ENCODE results near the gene TNNT1. TPM values are rescaled to one million over a fixed set of nuclear protein-coding genes. Genes with fewer than 3 reads are reported as not detected.
"Not testable (repeated sequence)": the region's sequence is repeated elsewhere in the genome, so short reads cannot be mapped to it uniquely, and the experiment has no call there.

Gene TNNT1
- total RNA-seq, 6 donors from 2014 or later = 1.3 to 31.2 (median 2.4) TPM; not detected in 1

DNA sequence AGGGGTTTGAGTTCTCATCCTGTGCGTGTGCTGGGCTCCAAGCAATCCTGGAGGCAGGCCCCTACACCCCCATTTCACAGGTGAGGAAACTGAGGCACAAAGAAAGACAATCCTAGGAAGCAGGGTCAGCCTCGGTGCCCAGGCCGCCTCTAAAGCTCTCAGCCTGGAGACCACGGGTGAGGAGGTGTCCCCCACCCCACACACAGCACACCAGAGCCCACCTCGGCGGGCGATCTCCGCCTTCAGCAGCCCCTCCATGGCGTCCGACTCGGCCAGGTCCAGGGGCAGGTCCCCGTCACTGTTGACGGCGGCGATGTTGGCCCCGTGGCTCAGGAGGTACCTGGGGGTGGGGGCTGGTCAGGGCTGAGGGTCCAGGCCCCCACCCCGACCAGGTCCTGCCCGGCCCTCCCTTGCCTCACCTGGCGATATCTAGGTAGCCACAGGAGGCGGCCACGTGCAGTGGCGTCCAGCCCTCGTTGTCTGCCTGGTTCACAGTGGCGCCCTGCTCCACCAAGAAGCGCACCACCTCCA, 36.7 kb downstream of the TNNT1 start:
- Histone ChIP-seq H3K4me1 (peaks cover 31 to 45% (median 40%) of the 10 kb centered on the region in 4 donors), H3K4me3 (no peak overlapping the region), H3K9me3 (no peaks in the 10 kb centered on the region), H3K36me3 (peaks cover 0 to 36% (median 18%) of the 10 kb centered on the region in 4 donors), H3K27me3 (no peaks in the 10 kb centered on the region), H3K27ac (peak overlapping the region; percentile 59 to 92 (median 80))
- DNase-seq (peak in 1 of 2 donors; percentile 66), ATAC-seq (ENCODE audit: low FRiP score in 2 of 2) (no peak)
- no peak for TF ChIP-seq POLR2AphosphoS5 (IDR thresholded peaks at IDR 0.05)
- TF ChIP-seq, protein P1, sequence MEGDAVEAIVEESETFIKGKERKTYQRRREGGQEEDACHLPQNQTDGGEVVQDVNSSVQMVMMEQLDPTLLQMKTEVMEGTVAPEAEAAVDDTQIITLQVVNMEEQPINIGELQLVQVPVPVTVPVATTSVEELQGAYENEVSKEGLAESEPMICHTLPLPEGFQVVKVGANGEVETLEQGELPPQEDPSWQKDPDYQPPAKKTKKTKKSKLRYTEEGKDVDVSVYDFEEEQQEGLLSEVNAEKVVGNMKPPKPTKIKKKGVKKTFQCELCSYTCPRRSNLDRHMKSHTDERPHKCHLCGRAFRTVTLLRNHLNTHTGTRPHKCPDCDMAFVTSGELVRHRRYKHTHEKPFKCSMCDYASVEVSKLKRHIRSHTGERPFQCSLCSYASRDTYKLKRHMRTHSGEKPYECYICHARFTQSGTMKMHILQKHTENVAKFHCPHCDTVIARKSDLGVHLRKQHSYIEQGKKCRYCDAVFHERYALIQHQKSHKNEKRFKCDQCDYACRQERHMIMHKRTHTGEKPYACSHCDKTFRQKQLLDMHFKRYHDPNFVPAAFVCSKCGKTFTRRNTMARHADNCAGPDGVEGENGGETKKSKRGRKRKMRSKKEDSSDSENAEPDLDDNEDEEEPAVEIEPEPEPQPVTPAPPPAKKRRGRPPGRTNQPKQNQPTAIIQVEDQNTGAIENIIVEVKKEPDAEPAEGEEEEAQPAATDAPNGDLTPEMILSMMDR (IDR thresholded peaks at IDR 0.05) = no peak
- TF ChIP-seq POLR2A (IDR thresholded peaks at IDR 0.05) = no peak
- no peak for TF ChIP-seq EP300 (IDR thresholded peaks at IDR 0.05)
- 86 to 97% methylated on average over 1 to 20 of the region's 25 CpGs for WGBS, 2 donors

DNA sequence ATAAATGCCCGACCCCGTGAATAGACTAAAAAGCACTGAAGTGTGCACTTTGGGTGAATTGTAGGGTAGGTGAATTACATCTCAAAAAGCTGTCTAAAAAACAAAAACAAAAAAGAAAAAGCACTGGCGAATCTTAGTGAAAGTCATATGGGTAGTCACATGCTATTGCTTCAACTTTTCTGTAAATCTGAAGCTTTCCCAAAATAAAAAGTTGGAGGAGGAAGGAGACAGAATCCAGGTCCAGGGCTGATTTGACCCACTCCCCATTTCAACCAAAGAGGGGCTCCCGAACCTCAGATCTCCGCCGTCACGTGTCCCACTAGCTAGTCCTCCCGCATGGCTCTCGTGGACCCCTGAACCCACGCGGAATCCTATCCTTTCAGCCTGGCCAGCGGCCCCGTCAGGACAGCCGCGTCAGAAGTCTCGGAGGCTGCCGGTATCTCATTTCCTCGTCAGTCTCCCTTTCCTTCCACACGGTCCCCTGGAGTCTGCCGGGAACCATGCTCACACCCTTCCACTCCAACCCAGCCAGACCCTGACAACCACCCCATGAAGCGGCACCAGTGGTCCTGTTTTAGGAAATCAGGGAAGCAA, 37.7 kb downstream of the TNNT1 start:
- H3K36me3 ChIP-seq = peaks cover 0 to 43% (median 18%) of the 10 kb centered on the region in 4 donors

DNA sequence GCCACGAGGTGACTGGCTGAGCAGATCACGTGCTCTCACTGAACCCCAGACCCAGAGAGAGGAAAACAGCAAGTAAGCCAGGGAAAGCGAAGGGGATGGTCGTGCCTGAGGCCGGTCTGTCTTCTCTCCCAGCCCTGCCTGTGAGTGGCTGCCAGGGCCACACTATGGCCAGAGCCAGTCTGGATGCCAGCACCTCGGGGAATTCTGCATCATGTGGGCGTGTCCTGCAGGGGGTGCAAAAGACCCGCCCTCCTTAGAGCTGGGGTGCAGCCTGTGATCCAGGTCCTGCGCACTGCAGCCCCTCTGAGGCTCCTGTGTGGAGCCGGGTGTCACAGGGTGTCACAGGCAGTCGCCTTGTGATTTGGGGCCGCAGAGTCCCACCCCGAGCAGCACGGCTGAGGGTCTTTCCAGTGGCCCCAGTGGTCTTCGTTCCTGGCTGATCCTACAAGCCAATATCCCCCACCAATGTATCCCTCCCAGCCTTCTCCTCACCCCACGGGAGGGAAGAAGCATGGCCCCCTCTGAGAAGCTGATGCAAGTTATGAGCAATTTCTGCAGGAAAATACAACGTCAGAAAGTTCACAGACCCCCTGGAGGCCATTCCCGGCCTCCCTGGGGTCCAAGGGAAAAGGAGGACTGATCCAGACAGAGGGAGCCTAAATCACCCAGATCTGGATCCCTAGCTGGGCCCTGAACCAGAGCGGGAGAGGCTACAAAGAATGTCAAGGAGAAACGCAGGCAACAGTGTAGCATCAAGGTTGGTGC, 39.3 kb downstream of the TNNT1 start:
- no peak overlapping the region for H3K4me3 ChIP-seq
- peaks cover 0 to 50% (median 18%) of the 10 kb centered on the region in 4 donors for H3K36me3 ChIP-seq
- H3K27me3 ChIP-seq = no peaks in the 10 kb centered on the region
- ATAC-seq (ENCODE audit: low FRiP score in 2 of 2) (no peak), DNase-seq (peak in 1 of 2 donors; percentile 56)
- TF ChIP-seq, protein P1 (IDR thresholded peaks at IDR 0.05) = no peak
- WGBS, 2 donors = 91 to 94% methylated on average over 13 to 20 of the region's 20 CpGs
- peaks cover 16 to 25% (median 20%) of the 10 kb centered on the region in 4 donors for H3K4me1 ChIP-seq
- H3K27ac ChIP-seq = no peak overlapping the region
- no peaks in the 10 kb centered on the region for H3K9me3 ChIP-seq

More for the DNA sequence above, 37.7 kb downstream of the TNNT1 start:
- no peak for ATAC-seq (ENCODE audit: low FRiP score in 2 of 2)
- DNase-seq = peak in 1 of 2 donors; percentile 39
- no peaks in the 10 kb centered on the region for H3K9me3 ChIP-seq
- WGBS, 2 donors = 83 to 85% methylated on average over 21 of the region's 21 CpGs
- H3K27me3 ChIP-seq = no peaks in the 10 kb centered on the region
- peak overlapping the region in 3 of 4 donors; percentile 6 to 92 (median 27) for H3K27ac ChIP-seq
- TF ChIP-seq POLR2A (IDR thresholded peaks at IDR 0.05) = no peak
- H3K4me3 ChIP-seq = no peak overlapping the region
- H3K4me1 ChIP-seq = peaks cover 31 to 41% (median 36%) of the 10 kb centered on the region in 4 donors

DNA sequence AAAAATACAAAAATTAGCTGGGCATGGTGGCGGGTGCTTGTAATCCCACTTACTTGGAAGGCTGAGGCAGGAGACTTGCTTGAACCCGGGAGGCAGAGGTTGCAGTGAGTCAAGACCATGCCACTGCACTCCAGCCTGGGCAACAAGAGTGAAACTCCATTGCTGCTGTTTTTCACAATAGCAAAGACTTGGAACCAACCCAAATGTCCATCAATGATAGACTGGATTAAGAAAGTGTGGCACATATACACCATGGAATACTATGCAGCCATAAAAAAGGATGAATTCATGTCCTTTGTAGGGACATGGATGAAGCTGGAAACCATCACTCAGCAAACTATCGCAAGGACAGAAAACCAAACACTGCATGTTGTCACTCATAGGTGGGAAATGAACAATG, 41.8 kb downstream of the TNNT1 start:
- 94 to 98% methylated on average over 3 of the region's 3 CpGs for WGBS, 2 donors

GRCh38 chr19:55106591-55106990, 42.4 kb downstream of the TNNT1 start:
- H3K9me3 ChIP-seq = peaks cover 0 to 4% (median 0%) of the 10 kb centered on the region in 4 donors
- no peaks in the 10 kb centered on the region for H3K27me3 ChIP-seq
- H3K4me3 ChIP-seq = no peak overlapping the region
- no peak for DNase-seq
- no peaks in the 10 kb centered on the region for H3K4me1 ChIP-seq
- no peak overlapping the region for H3K27ac ChIP-seq
- no peak for ATAC-seq (ENCODE audit: low FRiP score in 2 of 2)
- WGBS, 2 donors = 88 to 92% methylated on average over 4 to 6 of the region's 6 CpGs
- TF ChIP-seq POLR2A (IDR thresholded peaks at IDR 0.05) = no peak
- TF ChIP-seq POLR2AphosphoS5 (IDR thresholded peaks at IDR 0.05) = no peak
- TF ChIP-seq, protein P1 (IDR thresholded peaks at IDR 0.05) = no peak
- no peak for TF ChIP-seq EP300 (IDR thresholded peaks at IDR 0.05)
- peaks cover 3 to 59% (median 28%) of the 10 kb centered on the region in 4 donors for H3K36me3 ChIP-seq

More for the DNA sequence above, 41.8 kb downstream of the TNNT1 start:
- not testable (repeated sequence) for ATAC-seq (ENCODE audit: low FRiP score in 2 of 2); H3K27me3 ChIP-seq; H3K4me1 ChIP-seq; H3K4me3 ChIP-seq; H3K27ac ChIP-seq; DNase-seq; H3K9me3 ChIP-seq
- H3K36me3 ChIP-seq = peaks cover 3 to 59% (median 28%) of the 10 kb centered on the region in 4 donors

Data from upper lobe of left lung (tissue), 6 donors.